K562 (cell line): ENCODE measurements around the gene PTPRU. TPM values are rescaled to one million over a fixed set of nuclear protein-coding genes. Genes with fewer than 3 reads are reported as not detected.

ENCODE experiments used
- ATAC-seq: fragments of 200-7000 bp; cut with Tn5 transposase; 3 replicates; pipeline ENCODE4 v1.9.1; 2020; ENCODE audit warnings: moderate library complexity
- BruUV-seq: library from RNA; stranded (reverse); fragments of 400-500 nt; replicated peaks from 2 replicates; lab custom pipeline; 2021; lab: Mats Ljungman, UMichigan
- CTCF ChIA-PET: fragments of 300-600 bp; formaldehyde crosslinking; extraction: SDS; loops from one replicate; lab custom pipeline; 2021; ENCODE audit warnings: low intra/inter-chr PET ratio; lab: Yijun Ruan, JAX
- POLR2A ChIA-PET: fragments of 300-600, 350-650 bp; sonication (Branson Sonifier 250); formaldehyde crosslinking; extraction: SDS; loops from one replicate; lab custom pipeline; 2021; ENCODE audit warnings: antibody characterized with exemption, inconsistent platforms; lab: Yijun Ruan, JAX
- DNase-seq, 4 experiments: peaks; one replicate each; pipeline versions ENCODE4 v3.0.0 to v3.0.0-alpha.2; 2011 to 2018; ENCODE audit warnings: low spot score in 3 of 4, mixed read lengths in 3 of 4; ENCODE audit errors: extremely low read depth in 1 of 4
- FAIRE-seq: peaks from 2 replicates; lab custom pipeline; 2011; peaks lifted over from hg19 to GRCh38; lab: Jason Lieb, UNC
- H2AFZ ChIP-seq: 2 replicates; pipeline ENCODE4 v1.6.0; 2011; ENCODE audit warnings: low read depth, low read length, control low read depth, inconsistent platforms
- H3K27ac ChIP-seq: fragments of 200-600 bp; 3 replicates; pipeline ENCODE4 v1.8.0; 2011; ENCODE audit warnings: low read depth, mild to moderate bottlenecking, control low read depth, inconsistent platforms, low read length, moderate library complexity, mixed read lengths; ENCODE audit errors: extremely low read depth
- H3K27me3 ChIP-seq, 2 experiments: fragments of 300-600 bp in 1 of 2; 2 replicates in 1 of 2; 3 replicates in 1 of 2; pipeline versions ENCODE4 v1.6.0 to v1.8.0; 2011; ENCODE audit warnings: inconsistent platforms in 2 of 2, low read length in 2 of 2, mild to moderate bottlenecking in 1 of 2, mixed read lengths in 1 of 2, moderate library complexity in 1 of 2; ENCODE audit not compliant: control insufficient read depth in 2 of 2, insufficient read depth in 2 of 2
- H3K36me3 ChIP-seq: fragments of 300-600 bp; 3 replicates; pipeline ENCODE4 v1.8.0; 2011; ENCODE audit warnings: mild to moderate bottlenecking, low read length, inconsistent platforms; ENCODE audit not compliant: control insufficient read depth, insufficient read depth
- H3K4me1 ChIP-seq, 2 experiments: fragments of 200-600 bp in 1 of 2; replicated peaks in 1 of 2; 2 replicates in 1 of 2; 3 replicates in 1 of 2; pipeline versions ENCODE4 v1.5.1 to v1.8.0; 2011; ENCODE audit warnings: inconsistent platforms in 2 of 2, low read length in 2 of 2, mild to moderate bottlenecking in 1 of 2, mixed read lengths in 1 of 2, moderate library complexity in 1 of 2; ENCODE audit not compliant: control insufficient read depth in 2 of 2, insufficient read depth in 2 of 2
- H3K4me2 ChIP-seq: 2 replicates; pipeline ENCODE4 v1.6.1; 2011; ENCODE audit warnings: low read length, control low read depth, inconsistent platforms, mixed read lengths; ENCODE audit not compliant: insufficient read depth
- H3K4me3 ChIP-seq: fragments of 200-600 bp; sonication (generic), shearing (Covaris generic); 2 replicates; pipeline ENCODE4 v1.5.1; 2016; ENCODE audit warnings: control low read depth, inconsistent platforms
- H3K79me2 ChIP-seq: fragments of 200-600 bp; 3 replicates; pipeline ENCODE4 v1.8.0; 2011; ENCODE audit warnings: low read length, inconsistent platforms; ENCODE audit not compliant: control insufficient read depth, insufficient read depth
- H3K9ac ChIP-seq, 2 experiments: 2 replicates each; pipeline versions ENCODE4 v1.6.0 to v1.6.1; 2011; ENCODE audit warnings: low read depth in 2 of 2, low read length in 2 of 2, control low read depth in 1 of 2, inconsistent platforms in 1 of 2, mild to moderate bottlenecking in 1 of 2, mixed read lengths in 1 of 2; ENCODE audit not compliant: insufficient read depth in 1 of 2
- H3K9me1 ChIP-seq: one replicate; pipeline ENCODE4 v1.6.0; 2011; ENCODE audit warnings: inconsistent platforms, mild to moderate bottlenecking, low read length, moderate library complexity; ENCODE audit not compliant: control insufficient read depth, insufficient read depth
- H3K9me3 ChIP-seq: replicated peaks from 2 replicates; pipeline ENCODE4 v1.5.1; 2011; ENCODE audit warnings: low read depth, low read length, inconsistent platforms; ENCODE audit not compliant: control insufficient read depth, insufficient read depth
- H4K20me1 ChIP-seq: replicated peaks from 2 replicates; pipeline ENCODE4 v1.6.1; 2011; ENCODE audit warnings: low read length, inconsistent platforms, mixed read lengths; ENCODE audit not compliant: control insufficient read depth, insufficient read depth
- EWSR1 ChIP-seq: fragments of 450-650 bp; IDR thresholded peaks from 2 replicates; pipeline ENCODE4 v1.6.1; 2018; ENCODE audit warnings: borderline replicate concordance, mild to moderate bottlenecking, low read depth, moderate library complexity; ENCODE audit not compliant: partially characterized antibody
- FOSL1 ChIP-seq: fragments of 200-800 bp; sonication (Bioruptor generic); conservative IDR thresholded peaks from 2 replicates; pipeline ENCODE4 v1.6.1; 2016; ENCODE audit warnings: missing genetic modification characterization, missing compliant biosample characterization
- GATAD2A ChIP-seq: fragments of 450-650 bp; IDR thresholded peaks from 2 replicates; pipeline ENCODE4 v1.6.1; 2017
- HDAC2 ChIP-seq: fragments of 450-650 bp; IDR thresholded peaks from 2 replicates; pipeline ENCODE4 v1.6.1; 2016; ENCODE audit warnings: mild to moderate bottlenecking
- KAT7 ChIP-seq: sonication (generic); formaldehyde crosslinking; IDR thresholded peaks from 2 replicates; pipeline ENCODE4 v1.8.0; 2022; ENCODE audit warnings: missing genetic modification reagents, mild to moderate bottlenecking, borderline replicate concordance
- NFIX ChIP-seq: fragments of 250-450 bp; sonication (Bioruptor Pico); IDR thresholded peaks from 2 replicates; pipeline ENCODE4 v1.4.0; 2020; ENCODE audit warnings: low read depth, mild to moderate bottlenecking, moderate library complexity
- REST ChIP-seq, 2 experiments: fragments of 450-650 bp; formaldehyde crosslinking in 1 of 2; IDR thresholded peaks; 2 replicates each; pipeline versions ENCODE4 v1.4.0 to v1.6.1; 2014 to 2020; ENCODE audit warnings: mild to moderate bottlenecking in 2 of 2, borderline replicate concordance in 1 of 2, low read depth in 1 of 2
- RFX7 ChIP-seq: fragments of 250-450 bp; sonication (Bioruptor Pico); IDR thresholded peaks from 2 replicates; pipeline ENCODE4 v1.5.1; 2021; ENCODE audit warnings: mild to moderate bottlenecking
- THRAP3 ChIP-seq: fragments of 450-650 bp; IDR thresholded peaks from 2 replicates; pipeline ENCODE4 v1.6.1; 2016; ENCODE audit warnings: mild to moderate bottlenecking, inconsistent platforms, borderline replicate concordance
- ZKSCAN8 ChIP-seq: fragments of 200-800 bp; sonication (Bioruptor generic); IDR thresholded peaks from 2 replicates; pipeline ENCODE4 v1.6.1; 2016; ENCODE audit warnings: missing genetic modification characterization, missing compliant biosample characterization
- ZNF277 ChIP-seq: fragments of 250-450 bp; sonication (Bioruptor Pico); IDR thresholded peaks from 2 replicates; pipeline ENCODE4 v1.8.0; 2022; ENCODE audit warnings: inconsistent platforms, mild to moderate bottlenecking, moderate library complexity, borderline replicate concordance
- ZNF75A ChIP-seq: fragments of 450-650 bp; formaldehyde crosslinking; IDR thresholded peaks from 2 replicates; pipeline ENCODE4 v1.4.0; 2020; ENCODE audit warnings: mild to moderate bottlenecking
- ZNF780A ChIP-seq: fragments of 250-450 bp; sonication (Bioruptor Pico); IDR thresholded peaks from 2 replicates; pipeline ENCODE4 v1.5.0; 2021; ENCODE audit warnings: mild to moderate bottlenecking
- WGBS: fragments of 100-300 bp; shearing (Covaris generic); methylation state at CpG from one replicate; pipeline ENCODE4 v1.1.6; 2016; ENCODE audit warnings: low coverage, mixed read lengths; ENCODE audit not compliant: insufficient coverage; ENCODE audit errors: missing lambda C conversion rate; 5-methylcytosine and 5-hydroxymethylcytosine counted together
- in situ Hi-C: fragments of 300-500 bp; cut with MboI; formaldehyde crosslinking; loops from 4 replicates; pipeline ENCODE4 v1.15.0; 2018; ENCODE audit warnings: inconsistent platforms, mixed read lengths
- intact Hi-C: fragments of 100-400 bp; cut with micrococcal nuclease; formaldehyde crosslinking; loops from 2 replicates; pipeline ENCODE4 v1.14.2; 2022
- polyA plus RNA-seq, 8 experiments: library from polyadenylated mRNA; depleted of rRNA in 4 of 8; stranded (reverse) in 5 of 8; unstranded in 3 of 8; fragments of >200 nt; fragmentation: Nextera tagmentation in 2 of 8; fragmentation: Illumina TruSeq in 1 of 8; extraction: Ambion mirVana in 2 of 8; extraction: Trizol in 1 of 8; gene quantifications; 2 replicates each; pipeline versions ENCODE4 v1.2.1 to v1.2.3, GENCODE V29; 2011 to 2014; ENCODE audit warnings: inconsistent platforms in 1 of 8, missing spikeins in 1 of 8
- total RNA-seq, 7 experiments: library from RNA; depleted of rRNA in 6 of 7; stranded (reverse); fragments of >200 nt in 6 of 7; fragmentation: Illumina TruSeq in 2 of 7; extraction: Trizol in 2 of 7; gene quantifications; 2 replicates each; pipeline versions ENCODE4 v1.2.1 to v1.2.3, GENCODE V29; 2011 to 2021; ENCODE audit warnings: low replicate concordance in 1 of 7

Gene PTPRU
- total and polyA plus RNA-seq, 9 of the 15 experiments (the other 6 are each of a cell fraction or from before 2014, with no cell fraction given), result 0.01 to 2.9 (median 1.0) TPM

GRCh38 chr1:29371332-29371731 is 135.0 kb downstream of the PTPRU start:
- ATAC-seq, result no peak
- CTCF ChIA-PET, result no interaction called here
- TF ChIP-seq RFX7 (CRISPR knock-in tag) (no peak), REST (IDR thresholded peaks at IDR 0.05; ENCODE audit: borderline replicate concordance) (no peak), REST (CRISPR knock-in tag; IDR thresholded peaks at IDR 0.05; ENCODE audit: low read depth) (no peak), ZNF277 (CRISPR knock-in tag) (no peak), EWSR1 (no peak), ZNF780A (CRISPR knock-in tag) (no peak), NFIX (CRISPR knock-in tag) (no peak), ZKSCAN8 (CRISPR knock-in tag) (no peak), FOSL1 (tag) (no peak), THRAP3 (no peak), ZNF75A (CRISPR knock-in tag) (no peak), GATAD2A (no peak), KAT7 (CRISPR knock-in tag) (no peak), HDAC2 (no peak)

More at GRCh38 chr1:29371332-29371731, 135.0 kb downstream of the PTPRU start:
- Histone ChIP-seq H3K9ac (no peak overlapping the region), H4K20me1 (peaks cover 3% of the 10 kb centered on the region; the same call in 1 of the 2 replicates), H3K4me3 (no peak overlapping the region), H2AFZ (no peak overlapping the region), H3K4me2 (no peak overlapping the region), H3K9me3 (no peaks in the 10 kb centered on the region), H3K27me3 (peaks cover 2 to 30% of the 10 kb centered on the region in 2 experiments; a peak in 4 of 5 replicates), H3K27ac (no peak overlapping the region), H3K4me1 (no peaks in the 10 kb centered on the region), H3K9me1 (no peaks in the 10 kb centered on the region), H3K36me3 (no peaks in the 10 kb centered on the region), H3K79me2 (no peaks in the 10 kb centered on the region)
- in situ Hi-C loops (loop anchor here (10.0 kb wide), 1 partner anchor 723 kb away; no protein-coding TSS in a partner anchor), intact Hi-C loops (loop anchor here (10.0 kb wide), 2 partner anchors 713 to 1333 kb away; no protein-coding TSS in a partner anchor)
- POLR2A ChIA-PET, result interaction anchor here (1.0 to 1.2 kb wide), 2 partner anchors 10 to 531 kb away, joined by 4 to 7 read pairs; no protein-coding TSS in a partner anchor
- WGBS, result 3% methylated on average over 5 of the region's 5 CpGs
- DNase-seq (no peak), FAIRE-seq (no peak)
- BruUV-seq, result no TSS peak
